Esophagus muscularis mucosa (tissue), 4 donors: ENCODE results near the gene XK. TPM values are rescaled to one million over a fixed set of nuclear protein-coding genes. Genes with fewer than 3 reads are reported as not detected.
"Not testable (repeated sequence)": the region's sequence is repeated elsewhere in the genome, so short reads cannot be mapped to it uniquely, and the experiment has no call there.

ENCODE experiments used
- DNase-seq: peaks from one replicate; pipeline ENCODE4 v3.0.0-alpha.2; 2017; ENCODE audit errors: extremely low spot score
- H3K27ac ChIP-seq, 4 donors: fragments of 200-600 bp; sonication (generic); replicated peaks in 1 of 4; 1 replicate in 3 of 4; 2 replicates in 1 of 4; pipeline ENCODE4 v1.5.1; 2016 to 2019; ENCODE audit warnings: mild to moderate bottlenecking in 1 of 4
- H3K27me3 ChIP-seq, 4 donors: fragments of 200-600 bp; sonication (generic); one replicate each; pipeline versions ENCODE4 v1.5.1 to v1.6.0; 2016 to 2019
- H3K36me3 ChIP-seq, 4 donors: fragments of 200-600 bp; sonication (generic); one replicate each; pipeline ENCODE4 v1.5.1; 2016 to 2019
- H3K4me1 ChIP-seq, 4 donors: fragments of 200-600 bp; sonication (generic); one replicate each; pipeline ENCODE4 v1.5.1; 2016 to 2019
- H3K4me3 ChIP-seq, 4 donors: fragments of 200-600 bp; sonication (generic); 1 replicate in 2 of 4; 2 replicates in 2 of 4; pipeline ENCODE4 v1.5.1; 2016 to 2019; ENCODE audit warnings: mild to moderate bottlenecking in 4 of 4, moderate library complexity in 1 of 4
- H3K9me3 ChIP-seq, 4 donors: fragments of 200-600 bp; sonication (generic); 1 replicate in 3 of 4; 2 replicates in 1 of 4; pipeline ENCODE4 v1.5.1; 2016 to 2019
- CTCF ChIP-seq, 3 experiments: fragments of 200-600 bp in 2 of 3; fragments of 450-650 bp in 1 of 3; sonication (generic) in 2 of 3; IDR thresholded peaks; one replicate each; pipeline ENCODE4 v1.5.1; 2017 to 2019; ENCODE audit warnings: antibody characterized with exemption in 3 of 3, mild to moderate bottlenecking in 2 of 3, moderate library complexity in 1 of 3
- EP300 ChIP-seq: sonication (generic); formaldehyde crosslinking; IDR thresholded peaks from one replicate; pipeline ENCODE4 v1.6.1; 2017; ENCODE audit warnings: antibody characterized with exemption
- POLR2A ChIP-seq: fragments of 450-650 bp; IDR thresholded peaks from one replicate; pipeline ENCODE4 v1.6.1; 2017; ENCODE audit warnings: antibody characterized with exemption, moderate library complexity, mild to moderate bottlenecking, low read depth
- POLR2AphosphoS5 ChIP-seq, 2 donors: sonication (generic); formaldehyde crosslinking; IDR thresholded peaks; one replicate each; pipeline ENCODE4 v1.6.1; 2017; ENCODE audit warnings: antibody characterized with exemption in 2 of 2
- WGBS: methylation state at CpG from one replicate; pipeline ENCODE4 v1.1.5; 2018; 5-methylcytosine and 5-hydroxymethylcytosine counted together
- intact Hi-C: fragments of 100-400 bp; cut with DNase I; formaldehyde crosslinking; loops from one replicate; pipeline ENCODE4 v1.15.1; 2023
- total RNA-seq, 4 donors: library from RNA; depleted of rRNA; stranded (reverse); fragments of >200 nt; gene quantifications; one replicate each; pipeline versions ENCODE4 v1.1.0 to v1.2.1, GENCODE V29; 2016

XK gene
- total RNA-seq, 4 donors from 2014 or later, result 8.4 to 11.9 (median 9.9) TPM

- Histone ChIP-seq H3K27me3 (peaks cover 0 to 5% (median 0%) of the 10 kb centered on the region in 4 donors), H3K9me3 (no peaks in the 10 kb centered on the region), H3K4me1 (no peaks in the 10 kb centered on the region), H3K27ac (no peak overlapping the region), H3K36me3 (no peaks in the 10 kb centered on the region), H3K4me3 (no peak overlapping the region)
- no peak for DNase-seq
- TF ChIP-seq POLR2AphosphoS5 (IDR thresholded peaks at IDR 0.05), result no peak
- no peak for TF ChIP-seq POLR2A
- no peak for TF ChIP-seq EP300
- no peak for TF ChIP-seq CTCF (IDR thresholded peaks at IDR 0.05)
- 77% methylated on average over 2 of the region's 2 CpGs for WGBS
- intact Hi-C loops, result no loop called here
Observed at GRCh38 chrX:37759878-37760418, 74.4 kb downstream of the XK start.

- no peak for DNase-seq
- H3K4me3 ChIP-seq, result no peak overlapping the region
- H3K4me1 ChIP-seq, result no peaks in the 10 kb centered on the region
- H3K36me3 ChIP-seq, result no peaks in the 10 kb centered on the region
- H3K27ac ChIP-seq, result no peak overlapping the region
- H3K27me3 ChIP-seq, result peaks cover 0 to 5% (median 0%) of the 10 kb centered on the region in 4 donors
- H3K9me3 ChIP-seq, result peaks cover 0 to under 1% (median 0%) of the 10 kb centered on the region in 4 donors
- intact Hi-C loops, result no loop called here
- TF ChIP-seq EP300 (no peak), CTCF (IDR thresholded peaks at IDR 0.05) (no peak), POLR2A (no peak), POLR2AphosphoS5 (IDR thresholded peaks at IDR 0.05) (no peak)
Observed at GRCh38 chrX:37763400-37763799, 77.8 kb downstream of the XK start.

GRCh38 chrX:37765507-37765906, 79.9 kb downstream of the XK start:
- H3K27ac ChIP-seq, result no peak overlapping the region
- H3K4me3 ChIP-seq, result no peak overlapping the region
- peaks cover 0 to 7% (median 0%) of the 10 kb centered on the region in 4 donors for H3K9me3 ChIP-seq
- no peak for DNase-seq
- intact Hi-C loops, result no loop called here
- TF ChIP-seq EP300, result no peak
- no peak for TF ChIP-seq POLR2AphosphoS5 (IDR thresholded peaks at IDR 0.05)
- no peak for TF ChIP-seq CTCF (IDR thresholded peaks at IDR 0.05)
- TF ChIP-seq POLR2A, result no peak
- peaks cover 0 to 5% (median 0%) of the 10 kb centered on the region in 4 donors for H3K27me3 ChIP-seq
- H3K4me1 ChIP-seq, result no peaks in the 10 kb centered on the region
- H3K36me3 ChIP-seq, result no peaks in the 10 kb centered on the region

GRCh38 chrX:37767430-37767829, 81.8 kb downstream of the XK start:
- H3K27me3 ChIP-seq, result no peaks in the 10 kb centered on the region
- H3K4me1 ChIP-seq, result no peaks in the 10 kb centered on the region
- no peak overlapping the region for H3K27ac ChIP-seq
- H3K9me3 ChIP-seq, result peaks cover 0 to 7% (median 0%) of the 10 kb centered on the region in 4 donors
- TF ChIP-seq CTCF (IDR thresholded peaks at IDR 0.05) (no peak), POLR2AphosphoS5 (IDR thresholded peaks at IDR 0.05) (no peak), EP300 (no peak), POLR2A (no peak)
- H3K36me3 ChIP-seq, result no peaks in the 10 kb centered on the region
- H3K4me3 ChIP-seq, result no peak overlapping the region
- WGBS, result 40% methylated on average over 1 of the region's 1 CpG
- intact Hi-C loops, result no loop called here
- DNase-seq, result no peak

GRCh38 chrX:37768866-37769265, 83.3 kb downstream of the XK start:
- H3K4me1 ChIP-seq, H3K27ac ChIP-seq, H3K9me3 ChIP-seq, H3K4me3 ChIP-seq, H3K36me3 ChIP-seq, H3K27me3 ChIP-seq, intact Hi-C loops, DNase-seq: not testable (repeated sequence)
- WGBS, result 100% methylated on average over 1 of the region's 9 CpGs
